ENCODE results near the gene CASS4.

CASS4 gene

DNA sequence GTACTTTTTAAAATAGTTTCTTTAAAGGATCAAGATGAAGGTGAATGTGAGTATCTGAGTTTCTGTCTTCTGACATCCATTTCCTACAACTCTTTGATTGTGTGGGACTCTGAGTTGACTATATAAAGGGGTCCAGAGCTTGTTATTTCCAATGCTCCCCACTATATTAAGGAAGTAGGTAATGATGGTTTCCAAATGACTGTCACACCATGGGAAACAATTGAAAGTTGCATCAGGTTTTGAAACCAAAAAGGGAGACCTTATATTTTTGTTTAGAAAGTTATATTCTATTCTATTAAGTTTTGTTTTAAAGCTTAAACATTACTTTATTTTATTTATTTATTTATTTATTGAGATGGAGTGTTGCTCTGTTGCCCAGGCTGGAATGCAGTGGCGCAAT, 11.2 kb downstream of the CASS4 start:
- DNase-seq (ENCODE audit: low read depth), result no peak
- TF ChIP-seq, protein P1, sequence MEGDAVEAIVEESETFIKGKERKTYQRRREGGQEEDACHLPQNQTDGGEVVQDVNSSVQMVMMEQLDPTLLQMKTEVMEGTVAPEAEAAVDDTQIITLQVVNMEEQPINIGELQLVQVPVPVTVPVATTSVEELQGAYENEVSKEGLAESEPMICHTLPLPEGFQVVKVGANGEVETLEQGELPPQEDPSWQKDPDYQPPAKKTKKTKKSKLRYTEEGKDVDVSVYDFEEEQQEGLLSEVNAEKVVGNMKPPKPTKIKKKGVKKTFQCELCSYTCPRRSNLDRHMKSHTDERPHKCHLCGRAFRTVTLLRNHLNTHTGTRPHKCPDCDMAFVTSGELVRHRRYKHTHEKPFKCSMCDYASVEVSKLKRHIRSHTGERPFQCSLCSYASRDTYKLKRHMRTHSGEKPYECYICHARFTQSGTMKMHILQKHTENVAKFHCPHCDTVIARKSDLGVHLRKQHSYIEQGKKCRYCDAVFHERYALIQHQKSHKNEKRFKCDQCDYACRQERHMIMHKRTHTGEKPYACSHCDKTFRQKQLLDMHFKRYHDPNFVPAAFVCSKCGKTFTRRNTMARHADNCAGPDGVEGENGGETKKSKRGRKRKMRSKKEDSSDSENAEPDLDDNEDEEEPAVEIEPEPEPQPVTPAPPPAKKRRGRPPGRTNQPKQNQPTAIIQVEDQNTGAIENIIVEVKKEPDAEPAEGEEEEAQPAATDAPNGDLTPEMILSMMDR (conservative IDR thresholded peaks at IDR 0.05; ENCODE audit: low read length), result no peak
- H3K4me3 ChIP-seq (ENCODE audit: low read length), result no peak overlapping the region

DNA sequence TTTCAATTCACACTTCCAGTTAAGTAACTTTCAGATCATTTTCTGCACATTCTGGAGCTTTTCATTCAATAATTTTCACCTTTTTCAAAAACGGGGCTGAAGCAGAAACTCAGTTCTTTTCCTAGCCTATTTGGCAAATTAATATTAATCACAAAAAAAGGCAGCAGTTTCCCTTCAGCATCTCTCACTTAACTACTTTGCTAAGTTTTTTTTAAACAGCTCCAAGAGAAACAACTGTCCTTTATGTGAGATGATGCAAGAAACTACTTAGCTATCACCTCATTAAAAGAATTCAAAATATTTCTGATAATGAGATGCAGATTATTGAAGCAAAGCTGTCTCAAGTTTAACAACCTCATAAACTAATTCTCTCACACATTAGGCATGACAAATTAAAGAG, 11.8 kb downstream of the CASS4 start:
- no peak overlapping the region for H3K4me3 ChIP-seq (ENCODE audit: low read length)
- TF ChIP-seq, protein P1 (conservative IDR thresholded peaks at IDR 0.05; ENCODE audit: low read length), result no peak
- peak; percentile 30 for DNase-seq (ENCODE audit: low read depth)

DNA sequence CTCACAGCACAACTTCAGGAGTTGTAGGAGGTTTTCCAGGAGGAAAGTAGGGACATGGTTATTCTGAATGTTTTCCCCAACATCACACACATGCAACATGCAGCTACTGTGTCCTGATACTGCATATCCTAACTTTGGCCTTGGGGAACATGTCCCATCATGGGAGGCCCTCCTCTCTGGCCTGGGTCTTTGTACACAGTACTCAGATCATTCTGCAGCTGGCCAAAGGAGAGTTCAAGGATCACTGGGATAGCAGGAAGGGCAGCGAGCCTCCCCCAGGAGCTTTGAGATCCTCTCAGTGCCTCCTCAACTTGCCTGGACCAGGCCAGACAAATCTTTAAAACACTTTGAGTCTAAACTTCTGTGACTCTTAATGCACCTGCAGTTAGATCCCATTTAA, 12.9 kb downstream of the CASS4 start:
- H3K4me3 ChIP-seq (ENCODE audit: low read length), result no peak overlapping the region

DNA sequence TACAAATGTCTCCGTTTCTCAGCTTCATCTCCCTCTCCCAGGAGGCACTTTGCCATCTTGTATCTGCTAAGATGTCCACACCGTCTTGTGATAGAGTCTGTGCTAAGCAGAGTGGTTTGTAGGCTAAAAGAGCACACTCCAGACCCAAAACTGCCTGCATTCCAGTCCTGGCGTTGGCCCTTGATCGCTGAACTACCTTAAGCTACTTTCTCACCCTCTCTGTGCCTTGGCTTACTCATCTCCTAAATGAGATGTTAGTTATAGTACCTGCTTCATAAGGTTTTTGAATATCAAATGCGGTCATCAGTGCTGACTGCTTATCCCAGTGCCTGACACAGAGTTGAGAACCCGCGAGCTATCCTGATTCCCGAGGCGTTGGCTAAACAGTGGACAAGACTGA, 14.0 kb downstream of the CASS4 start:
- TF ChIP-seq, protein P1 (conservative IDR thresholded peaks at IDR 0.05; ENCODE audit: low read length), result no peak
- H3K4me3 ChIP-seq (ENCODE audit: low read length), result no peak overlapping the region
- DNase-seq (ENCODE audit: low read depth), result no peak

More for the DNA sequence above, 12.9 kb downstream of the CASS4 start:
- no peak for DNase-seq (ENCODE audit: low read depth)
- TF ChIP-seq, protein P1 (conservative IDR thresholded peaks at IDR 0.05; ENCODE audit: low read length), result no peak

DNA sequence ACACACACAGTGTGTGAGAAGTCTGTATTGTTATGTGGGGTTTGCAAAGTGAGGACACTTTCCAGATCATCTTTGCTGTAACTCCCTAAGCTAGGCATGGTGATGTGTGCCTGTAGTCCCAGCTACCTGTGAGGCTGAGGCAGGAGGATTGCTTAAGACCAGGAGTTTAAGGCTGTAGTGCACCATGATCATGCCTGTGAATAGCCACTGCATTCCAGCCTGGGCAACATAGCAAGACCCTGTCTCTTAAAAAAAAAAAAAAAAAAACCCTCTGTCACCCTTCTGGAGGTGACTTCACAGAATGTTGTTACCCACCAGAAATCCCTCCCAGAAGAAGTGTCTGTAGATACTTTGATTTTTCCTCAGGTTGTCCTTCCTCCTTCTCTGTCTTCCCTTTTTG, 14.9 kb downstream of the CASS4 start:
- H3K4me3 ChIP-seq (ENCODE audit: low read length), result no peak overlapping the region
- DNase-seq (ENCODE audit: low read depth), result no peak
- TF ChIP-seq, protein P1 (conservative IDR thresholded peaks at IDR 0.05; ENCODE audit: low read length), result no peak

DNA sequence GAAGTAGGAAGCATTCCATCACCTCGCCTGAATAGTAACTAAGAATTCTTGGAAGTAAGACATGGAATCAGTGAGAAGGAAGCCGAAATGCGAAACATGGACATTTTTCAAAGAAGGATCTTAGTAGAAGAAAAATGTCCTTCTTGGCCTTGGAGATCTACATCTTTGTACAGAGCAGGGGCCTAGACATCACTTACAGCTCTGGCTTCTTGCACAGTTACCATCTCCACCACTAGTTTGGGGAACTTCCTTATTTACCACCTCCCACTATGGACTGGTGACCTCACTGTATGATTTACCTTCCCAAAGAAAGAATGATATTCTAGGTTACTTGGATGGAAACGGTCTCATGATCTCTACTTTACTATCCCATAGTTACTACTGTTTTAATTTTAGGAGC, 15.7 kb downstream of the CASS4 start:
- TF ChIP-seq, protein P1 (conservative IDR thresholded peaks at IDR 0.05; ENCODE audit: low read length), result no peak
- no peak for DNase-seq (ENCODE audit: low read depth)
- no peak overlapping the region for H3K4me3 ChIP-seq (ENCODE audit: low read length)

DNA sequence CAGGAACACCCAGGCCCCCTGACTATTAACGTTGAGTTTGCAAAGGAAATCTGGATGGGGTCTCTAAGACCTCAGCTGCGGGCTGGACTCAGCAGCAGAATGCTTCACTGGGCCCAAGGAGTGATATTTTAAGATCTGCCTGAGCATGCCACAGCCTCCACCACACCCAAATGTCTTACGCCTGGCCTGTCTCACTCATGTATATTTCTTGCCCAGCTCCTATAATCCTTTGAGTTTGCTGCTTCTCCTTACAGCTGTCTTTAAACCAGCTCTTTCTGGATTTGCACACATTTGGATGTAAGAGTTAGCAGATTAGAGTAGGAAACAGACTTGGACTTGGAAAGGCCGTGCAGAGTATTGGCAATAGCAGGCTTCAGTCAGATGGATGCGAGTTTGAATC, 16.4 kb downstream of the CASS4 start:
- no peak for DNase-seq (ENCODE audit: low read depth)
- TF ChIP-seq, protein P1 (conservative IDR thresholded peaks at IDR 0.05; ENCODE audit: low read length), result no peak
- H3K4me3 ChIP-seq (ENCODE audit: low read length), result no peak overlapping the region

All from AG10803 (cell line).